GM23248 (cell line): ENCODE results near the gene PTPRA. TPM values are rescaled to one million over a fixed set of nuclear protein-coding genes. Genes with fewer than 3 reads are reported as not detected.

Experiments
- DNase-seq: peaks from one replicate; pipeline ENCODE4 v3.0.0-alpha.2; 2015
- H2AFZ ChIP-seq: fragments of 200-600 bp; sonication (generic); 2 replicates; pipeline ENCODE4 v1.6.1; 2016; ENCODE audit warnings: antibody characterized with exemption
- H3F3A ChIP-seq: fragments of 200-600 bp; sonication (generic); 2 replicates; pipeline ENCODE4 v1.6.1; 2016; ENCODE audit warnings: mild to moderate bottlenecking, antibody characterized with exemption, mixed run types; ENCODE audit not compliant: insufficient read depth
- H3K27ac ChIP-seq: fragments of 200-600 bp; sonication (generic); 2 replicates; pipeline ENCODE4 v1.5.1; 2016; ENCODE audit warnings: mild to moderate bottlenecking
- H3K27me3 ChIP-seq: fragments of 200-600 bp; sonication (generic); replicated peaks from 2 replicates; pipeline ENCODE4 v1.6.1; 2016; ENCODE audit warnings: mild to moderate bottlenecking; ENCODE audit not compliant: insufficient read depth
- H3K36me3 ChIP-seq: fragments of 200-600 bp; sonication (generic); 2 replicates; pipeline ENCODE4 v1.6.1; 2016; ENCODE audit warnings: low read depth, mild to moderate bottlenecking
- H3K4me1 ChIP-seq: fragments of 200-600 bp; sonication (generic); 2 replicates; pipeline ENCODE4 v1.6.1; 2016; ENCODE audit warnings: mild to moderate bottlenecking; ENCODE audit not compliant: insufficient read depth
- H3K4me2 ChIP-seq: fragments of 200-600 bp; sonication (generic); one replicate; pipeline ENCODE4 v1.6.1; 2016; ENCODE audit warnings: mild to moderate bottlenecking; ENCODE audit not compliant: unreplicated experiment
- H3K4me3 ChIP-seq: fragments of 200-600 bp; sonication (generic); 2 replicates; pipeline ENCODE4 v1.5.1; 2016; ENCODE audit warnings: mild to moderate bottlenecking
- H3K79me2 ChIP-seq: fragments of 200-600 bp; sonication (generic); 2 replicates; pipeline ENCODE4 v1.6.1; 2016; ENCODE audit warnings: mild to moderate bottlenecking; ENCODE audit not compliant: insufficient read depth
- H3K9ac ChIP-seq: fragments of 200-600 bp; sonication (generic); 2 replicates; pipeline ENCODE4 v1.6.1; 2016; ENCODE audit warnings: mild to moderate bottlenecking
- H3K9me2 ChIP-seq: fragments of 200-600 bp; sonication (generic); 2 replicates; pipeline ENCODE4 v1.6.1; 2016; ENCODE audit warnings: mixed run types, mild to moderate bottlenecking, moderate library complexity; ENCODE audit not compliant: insufficient read depth
- H3K9me3 ChIP-seq: fragments of 200-600 bp; sonication (generic); one replicate; pipeline ENCODE4 v1.6.1; 2017; ENCODE audit warnings: low read depth
- H4K20me1 ChIP-seq: fragments of 200-600 bp; sonication (generic); 2 replicates; pipeline ENCODE4 v1.6.0; 2016; ENCODE audit not compliant: insufficient read depth
- EZH2 ChIP-seq: fragments of 200-600 bp; sonication (generic); IDR thresholded peaks from 2 replicates; pipeline ENCODE4 v1.6.1; 2018; ENCODE audit warnings: antibody characterized with exemption, mild to moderate bottlenecking; ENCODE audit not compliant: insufficient read depth, poor library complexity, severe bottlenecking
- EZH2phosphoT487 ChIP-seq: fragments of 200-600 bp; sonication (generic); IDR thresholded peaks from 2 replicates; pipeline ENCODE4 v1.6.1; 2018; ENCODE audit warnings: antibody characterized with exemption, moderate library complexity, mild to moderate bottlenecking, low read depth; ENCODE audit not compliant: insufficient read depth
- WGBS, 2 experiments: methylation state at CpG; one replicate each; pipeline ENCODE4 v1.1.6; 2015 to 2017; ENCODE audit warnings: low lambda C conversion rate in 2 of 2, low coverage in 1 of 2; ENCODE audit errors: missing lambda C conversion rate in 2 of 2; 5-methylcytosine and 5-hydroxymethylcytosine counted together
- in situ Hi-C: fragments of 300-500 bp; cut with MboI; formaldehyde crosslinking; loops from 2 replicates; pipeline ENCODE4 v1.15.0; 2020
- polyA plus RNA-seq: library from polyadenylated mRNA; unstranded; fragments of >200 nt; fragmentation: Nextera tagmentation; extraction: Ambion mirVana; gene quantifications from 2 replicates; pipeline ENCODE4 v1.2.1, GENCODE V29; 2016
- total RNA-seq: library from RNA; depleted of rRNA; stranded (reverse); fragments of >200 nt; shearing (Covaris generic); gene quantifications from 2 replicates; pipeline ENCODE4 v1.2.3, GENCODE V29; 2014

The PTPRA gene
- total and polyA plus RNA-seq, 2 experiments from 2014 or later: 37.4 to 50.8 TPM

GRCh38 chr20:3031524-3032147 is 158.4 kb downstream of the PTPRA start:
- 95 to 97% methylated on average over 3 of the region's 3 CpGs for WGBS, 2 experiments
- DNase-seq: no peak
- in situ Hi-C loops: no loop called here
- Histone ChIP-seq H3K27ac (no peak overlapping the region), H3K4me3 (no peak overlapping the region), H3K9me3 (no peaks in the 10 kb centered on the region), H3K9me2 (no peaks in the 10 kb centered on the region), H3K36me3 (no peaks in the 10 kb centered on the region; the same call in 1 of the 2 replicates), H3F3A (no peaks in the 10 kb centered on the region), H2AFZ (no peak overlapping the region), H3K79me2 (no peaks in the 10 kb centered on the region), H3K4me1 (no peaks in the 10 kb centered on the region), H3K27me3 (no peaks in the 10 kb centered on the region), H3K4me2 (no peak overlapping the region), H4K20me1 (no peaks in the 10 kb centered on the region), H3K9ac (no peak overlapping the region)
- no peak for TF ChIP-seq EZH2phosphoT487
- no peak for TF ChIP-seq EZH2

- H3K4me2 ChIP-seq: no peak overlapping the region
- WGBS, 2 experiments: 73 to 85% methylated on average over 7 to 8 of the region's 8 CpGs
- no peaks in the 10 kb centered on the region for H3K9me2 ChIP-seq
- H3K79me2 ChIP-seq: no peaks in the 10 kb centered on the region
- no peaks in the 10 kb centered on the region for H3F3A ChIP-seq
- H2AFZ ChIP-seq: no peak overlapping the region
- TF ChIP-seq EZH2phosphoT487 (no peak), EZH2 (no peak)
- no peaks in the 10 kb centered on the region for H3K27me3 ChIP-seq
- H3K36me3 ChIP-seq: peaks cover under 1% of the 10 kb centered on the region; the same call in 1 of the 2 replicates
- H3K4me1 ChIP-seq: no peaks in the 10 kb centered on the region
- no peak overlapping the region for H3K27ac ChIP-seq
- no peak for DNase-seq
- no peaks in the 10 kb centered on the region for H4K20me1 ChIP-seq
- in situ Hi-C loops: no loop called here
- H3K9ac ChIP-seq: no peak overlapping the region
- H3K4me3 ChIP-seq: no peak overlapping the region
- no peaks in the 10 kb centered on the region for H3K9me3 ChIP-seq
Measured at GRCh38 chr20:3032624-3033023, 159.3 kb downstream of the PTPRA start.

- Histone ChIP-seq H3K27ac (no peak overlapping the region), H3K4me3 (no peak overlapping the region), H3K9me2 (no peaks in the 10 kb centered on the region), H3K9ac (no peak overlapping the region), H3K27me3 (no peaks in the 10 kb centered on the region), H3K4me2 (no peak overlapping the region), H2AFZ (no peak overlapping the region), H4K20me1 (no peaks in the 10 kb centered on the region), H3K9me3 (no peaks in the 10 kb centered on the region), H3F3A (0 out of 2 replicates have a peak, but pooled peaks cover 6% of the 10 kb centered on the region), H3K4me1 (peaks cover 7% of the 10 kb centered on the region; the same call in 1 of the 2 replicates), H3K36me3 (peaks cover 7% of the 10 kb centered on the region; the same call in 1 of the 2 replicates), H3K79me2 (no peaks in the 10 kb centered on the region)
- TF ChIP-seq EZH2phosphoT487 (no peak), EZH2 (no peak)
- no peak for DNase-seq
- WGBS, 2 experiments: 59 to 65% methylated on average over 3 of the region's 3 CpGs
- in situ Hi-C loops: no loop called here
Measured at GRCh38 chr20:3037654-3038053, 164.4 kb downstream of the PTPRA start.

- H3K9me2 ChIP-seq: no peaks in the 10 kb centered on the region
- TF ChIP-seq EZH2phosphoT487 (no peak), EZH2 (no peak)
Measured at GRCh38 chr20:3038454-3038853, 165.2 kb downstream of the PTPRA start.

More at GRCh38 chr20:3038454-3038853, 165.2 kb downstream of the PTPRA start:
- 86 to 91% methylated on average over 5 of the region's 5 CpGs for WGBS, 2 experiments
- no peaks in the 10 kb centered on the region for H4K20me1 ChIP-seq
- H3K4me3 ChIP-seq: no peak overlapping the region
- in situ Hi-C loops: no loop called here
- peaks cover 7% of the 10 kb centered on the region; the same call in 1 of the 2 replicates for H3K4me1 ChIP-seq
- H2AFZ ChIP-seq: no peak overlapping the region
- H3K9ac ChIP-seq: no peak overlapping the region
- H3K79me2 ChIP-seq: no peaks in the 10 kb centered on the region
- H3K27me3 ChIP-seq: no peaks in the 10 kb centered on the region
- 0 out of 2 replicates have a peak, but pooled peaks cover 6% of the 10 kb centered on the region for H3F3A ChIP-seq
- DNase-seq: no peak
- H3K36me3 ChIP-seq: peaks cover 7% of the 10 kb centered on the region; the same call in 1 of the 2 replicates
- no peak overlapping the region for H3K27ac ChIP-seq
- H3K9me3 ChIP-seq: no peaks in the 10 kb centered on the region
- H3K4me2 ChIP-seq: no peak overlapping the region
